ENCODE results near the gene WDR62. TPM values are rescaled to one million over a fixed set of nuclear protein-coding genes. Genes with fewer than 3 reads are reported as not detected.

WDR62 gene
- total and polyA plus RNA-seq, 2 of the 8 experiments (the other 6 are each of a cell fraction or from before 2014, with no cell fraction given): 28.2 to 39.5 TPM

DNA sequence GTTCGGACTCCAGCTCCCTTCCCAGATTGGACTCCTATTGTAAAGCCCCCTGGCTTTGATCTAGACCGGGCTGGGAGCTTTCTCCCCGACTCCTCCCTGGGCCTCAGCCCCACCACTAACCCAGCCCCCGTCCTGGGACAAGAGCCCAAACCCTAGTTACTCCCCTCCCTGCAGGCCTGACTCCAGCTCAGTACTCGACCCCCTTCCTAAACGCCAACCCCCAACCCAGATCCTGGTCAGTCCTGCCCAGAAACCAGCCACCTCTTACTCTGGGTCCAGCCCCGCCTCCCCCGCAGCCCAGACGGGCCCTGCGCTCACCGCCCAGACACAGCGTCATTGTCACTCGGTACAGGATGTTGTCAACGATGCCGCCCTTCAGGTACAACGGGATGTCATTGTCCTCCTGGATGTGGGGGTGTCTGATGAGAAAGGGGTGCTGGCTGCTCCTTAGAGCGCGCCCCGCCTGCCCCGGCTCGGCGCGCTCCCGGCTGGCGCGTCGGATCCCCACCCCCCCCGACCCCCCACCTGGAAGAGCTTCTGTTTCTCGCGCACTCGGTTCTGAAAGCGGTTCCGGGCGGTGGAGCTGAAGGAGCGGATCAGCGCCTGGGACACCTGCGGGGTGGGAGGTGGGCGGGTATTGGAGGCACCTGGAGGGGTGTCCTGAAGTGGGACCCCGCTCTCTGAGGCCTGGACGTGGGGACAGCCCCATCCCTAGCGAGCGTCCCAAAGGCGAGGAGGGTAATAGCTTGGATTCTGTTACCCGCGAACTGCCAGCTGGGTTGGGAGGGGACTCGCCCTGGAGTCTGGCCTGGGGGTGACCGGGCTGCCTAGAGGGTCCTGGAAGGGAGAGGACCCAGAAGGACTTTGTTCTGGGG, 96.7 kb downstream of the WDR62 start:
- Histone ChIP-seq H2AK5ac (ENCODE audit: low read depth, low read length) (no peak overlapping the region), H3K23ac (ENCODE audit: insufficient read length) (no peak overlapping the region), H2BK12ac (ENCODE audit: low read depth, low read length) (no peak overlapping the region), H3K4me1 (replicated peaks in 1 of 4; ENCODE audit: control insufficient read depth in 3 of 4, insufficient read depth in 4 of 4, low read length in 3 of 4) (peaks cover 0 to 5% (median 0%) of the 10 kb centered on the region in 4 experiments; a peak in 1 of 7 replicates), H3K56ac (replicated peaks; ENCODE audit: insufficient read length, low read depth, low read length) (no peak overlapping the region), H3K4me3 (ENCODE audit: extremely low read depth in 1 of 4, insufficient read depth in 2 of 4, low read depth in 3 of 4, low read length in 4 of 4) (peak overlapping the region; percentile 17 to 47 (median 38); a peak in 6 of 8 replicates), H3K4ac (replicated peaks; ENCODE audit: insufficient read length, low read depth, low read length) (no peak overlapping the region), H2BK20ac (ENCODE audit: low read length) (no peak overlapping the region), H4K91ac (replicated peaks; ENCODE audit: insufficient read length, low read length) (no peak overlapping the region), H3K36me3 (ENCODE audit: control insufficient read depth in 2 of 4, insufficient read depth in 4 of 4, low read length in 3 of 4) (peaks cover 7 to 33% (median 15%) of the 10 kb centered on the region in 4 experiments; a peak in 6 of 8 replicates), H3K23me2 (ENCODE audit: low read depth, low read length) (peaks cover 13% of the 10 kb centered on the region; the same call in 1 of the 2 replicates), H2BK15ac (ENCODE audit: low read length) (no peak overlapping the region), H3K27ac (ENCODE audit: low read depth, low read length) (no peak overlapping the region), H2BK120ac (replicated peaks; ENCODE audit: low read depth, low read length) (no peak overlapping the region), H4K8ac (ENCODE audit: extremely low read depth, insufficient read depth, low read length) (no peak overlapping the region), H2BK5ac (ENCODE audit: low read depth, low read length) (no peak overlapping the region; the same call in 1 of the 2 replicates), H3K18ac (ENCODE audit: extremely low read depth, low read length) (no peak overlapping the region), H3K79me2 (ENCODE audit: control insufficient read depth in 1 of 2, insufficient read depth in 2 of 2, low read length in 2 of 2) (no peaks in the 10 kb centered on the region), H3K27me3 (replicated peaks in 1 of 4; ENCODE audit: control insufficient read depth in 3 of 4, extremely low read depth in 1 of 4, insufficient read depth in 3 of 4, low read length in 3 of 4) (no peaks in the 10 kb centered on the region), H3K79me1 (ENCODE audit: low read depth, low read length) (no peaks in the 10 kb centered on the region), H4K5ac (ENCODE audit: insufficient read length, low read depth, low read length) (no peak overlapping the region), H3K9ac (replicated peaks in 1 of 4; ENCODE audit: extremely low read depth in 1 of 4, low read depth in 3 of 4, low read length in 3 of 4) (no peak overlapping the region), H4K20me1 (replicated peaks in 1 of 2; ENCODE audit: control insufficient read depth in 1 of 2, insufficient read depth in 2 of 2, low read length in 2 of 2) (peaks cover 0 to 8% of the 10 kb centered on the region in 2 experiments), H3K14ac (ENCODE audit: insufficient read length) (no peak overlapping the region), H3K4me2 (ENCODE audit: insufficient read depth in 1 of 2, low read depth in 2 of 2, low read length in 2 of 2) (peak overlapping the region; percentile 58 to 97), H3K9me3 (ENCODE audit: insufficient read depth in 2 of 2, low read depth in 1 of 2, low read length in 1 of 2) (no peaks in the 10 kb centered on the region), H2AFZ (ENCODE audit: low read length) (no peak overlapping the region)
- 66% methylated on average over 26 of the region's 47 CpGs; no CpG with 5 or more reads in 1 of the 2 experiments for WGBS, 2 experiments (ENCODE audit: extremely low coverage in 1 of 2, insufficient coverage in 1 of 2, insufficient read length in 1 of 2, insufficient replicate concordance in 2 of 2, low coverage in 1 of 2, low lambda C conversion rate in 2 of 2, missing lambda C conversion rate in 1 of 2)
- no peak for FAIRE-seq
- CTCF ChIA-PET (ENCODE audit: partially characterized antibody): interaction anchor here (0.8 to 2.9 kb wide), 4 partner anchors 15 to 23 kb away, joined by 3 to 17 read pairs (median 4); no protein-coding TSS in a partner anchor
- no peak for DNase-seq (ENCODE audit: low read depth in 1 of 2, low spot score in 2 of 2)
- TF ChIP-seq EP300 (IDR thresholded peaks at IDR 0.05; ENCODE audit: borderline replicate concordance in 1 of 2, low read depth in 2 of 2, low read length in 2 of 2) (no peak), POLR2AphosphoS5 (IDR thresholded peaks at IDR 0.05; ENCODE audit: low read depth, low read length) (peak; percentile 2; the same call in 1 of the 2 replicates), RXRA (IDR thresholded peaks at IDR 0.05; ENCODE audit: insufficient read depth, low read depth, low read length) (no peak)
- POLR2A ChIA-PET (ENCODE audit: partially characterized antibody): interaction anchor here (0.6 to 4.2 kb wide), 17 partner anchors 8 to 338 kb away, joined by 3 to 29 read pairs (median 4); partner anchors contain the start of genes CAPNS1, POLR2I, TBCB and ZNF566
